Suprapubic skin (tissue), 3 donors: Measurements from ENCODE around the gene POLA2.

Experiments
- POLR2AphosphoS5 ChIP-seq, 3 donors: sonication (generic); formaldehyde crosslinking; IDR thresholded peaks; one replicate each; pipeline ENCODE4 v1.6.1; 2017; ENCODE audit warnings: antibody characterized with exemption in 3 of 3
- TF ChIP-seq, protein P1 (sequence below), 2 donors: fragments of 200-600 bp in 1 of 2; fragments of 450-650 bp in 1 of 2; sonication (generic) in 1 of 2; IDR thresholded peaks; one replicate each; pipeline ENCODE4 v1.5.1; 2016 to 2019; ENCODE audit warnings: antibody characterized with exemption in 2 of 2, mild to moderate bottlenecking in 1 of 2, moderate library complexity in 1 of 2

DNA sequence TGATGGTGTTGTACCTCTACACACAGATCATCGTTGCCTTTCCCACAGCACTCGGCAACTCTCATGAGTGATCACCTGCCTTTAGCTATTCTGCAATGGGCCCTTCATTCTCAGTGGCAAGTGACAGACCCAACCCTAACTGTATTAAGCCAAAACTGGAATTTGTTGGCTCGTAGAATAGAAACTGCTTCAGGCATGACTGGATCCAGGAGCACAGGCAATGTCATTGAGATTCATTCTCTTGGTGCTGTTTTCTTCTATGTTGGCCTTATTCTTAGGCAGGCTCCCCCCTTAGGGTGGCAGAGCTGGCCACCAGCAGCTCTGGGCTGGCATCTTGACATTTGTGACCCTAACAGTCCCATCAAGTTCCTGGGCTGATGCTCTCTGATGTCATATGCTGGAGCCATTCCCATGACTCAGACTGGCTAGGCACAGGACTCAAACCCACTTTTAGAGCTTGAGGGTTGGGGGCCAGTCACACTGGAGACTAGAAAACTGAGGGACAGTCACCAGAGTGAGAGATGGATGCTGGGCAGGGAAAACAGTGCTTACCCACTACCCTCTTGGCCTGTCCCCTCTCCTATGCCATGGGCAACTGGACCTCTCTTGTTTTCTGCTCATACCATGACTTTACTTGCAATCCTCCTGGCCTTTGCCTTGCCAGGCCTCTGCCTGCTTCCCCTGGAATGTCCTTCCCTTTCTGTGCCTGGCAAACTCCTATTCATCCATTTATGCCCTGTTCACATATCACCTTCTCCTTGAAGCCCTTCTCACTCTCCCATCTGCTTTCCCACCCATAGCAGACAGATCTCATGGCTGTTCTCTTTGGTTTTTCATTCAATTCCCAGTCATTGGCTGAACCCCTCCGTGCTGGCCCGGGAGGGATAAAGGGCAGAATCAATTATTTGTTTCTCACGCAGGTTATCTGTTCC is 45.8 kb downstream of the POLA2 start:
- TF ChIP-seq, protein P1, sequence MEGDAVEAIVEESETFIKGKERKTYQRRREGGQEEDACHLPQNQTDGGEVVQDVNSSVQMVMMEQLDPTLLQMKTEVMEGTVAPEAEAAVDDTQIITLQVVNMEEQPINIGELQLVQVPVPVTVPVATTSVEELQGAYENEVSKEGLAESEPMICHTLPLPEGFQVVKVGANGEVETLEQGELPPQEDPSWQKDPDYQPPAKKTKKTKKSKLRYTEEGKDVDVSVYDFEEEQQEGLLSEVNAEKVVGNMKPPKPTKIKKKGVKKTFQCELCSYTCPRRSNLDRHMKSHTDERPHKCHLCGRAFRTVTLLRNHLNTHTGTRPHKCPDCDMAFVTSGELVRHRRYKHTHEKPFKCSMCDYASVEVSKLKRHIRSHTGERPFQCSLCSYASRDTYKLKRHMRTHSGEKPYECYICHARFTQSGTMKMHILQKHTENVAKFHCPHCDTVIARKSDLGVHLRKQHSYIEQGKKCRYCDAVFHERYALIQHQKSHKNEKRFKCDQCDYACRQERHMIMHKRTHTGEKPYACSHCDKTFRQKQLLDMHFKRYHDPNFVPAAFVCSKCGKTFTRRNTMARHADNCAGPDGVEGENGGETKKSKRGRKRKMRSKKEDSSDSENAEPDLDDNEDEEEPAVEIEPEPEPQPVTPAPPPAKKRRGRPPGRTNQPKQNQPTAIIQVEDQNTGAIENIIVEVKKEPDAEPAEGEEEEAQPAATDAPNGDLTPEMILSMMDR (IDR thresholded peaks at IDR 0.05) = no peak
- no peak for TF ChIP-seq POLR2AphosphoS5 (IDR thresholded peaks at IDR 0.05)
